GM12891 (cell line): ENCODE measurements around the gene ANO4.

ENCODE experiments used
- POLR2A ChIP-seq: IDR thresholded peaks from 2 replicates; pipeline ENCODE4 v1.6.1; 2011; ENCODE audit warnings: low read depth, low read length, control low read depth
- POLR2AphosphoS5 ChIP-seq: IDR thresholded peaks from 2 replicates; pipeline ENCODE4 v1.6.1; 2011; ENCODE audit warnings: low read depth, low read length, control low read depth
- POU2F2 ChIP-seq: IDR thresholded peaks from 2 replicates; pipeline ENCODE4 v1.6.1; 2011; ENCODE audit warnings: low read depth, mild to moderate bottlenecking, control low read depth, low read length, moderate library complexity
- TAF1 ChIP-seq: IDR thresholded peaks from 2 replicates; pipeline ENCODE4 v1.6.1; 2011; ENCODE audit warnings: low read depth, low read length, control low read depth

DNA sequence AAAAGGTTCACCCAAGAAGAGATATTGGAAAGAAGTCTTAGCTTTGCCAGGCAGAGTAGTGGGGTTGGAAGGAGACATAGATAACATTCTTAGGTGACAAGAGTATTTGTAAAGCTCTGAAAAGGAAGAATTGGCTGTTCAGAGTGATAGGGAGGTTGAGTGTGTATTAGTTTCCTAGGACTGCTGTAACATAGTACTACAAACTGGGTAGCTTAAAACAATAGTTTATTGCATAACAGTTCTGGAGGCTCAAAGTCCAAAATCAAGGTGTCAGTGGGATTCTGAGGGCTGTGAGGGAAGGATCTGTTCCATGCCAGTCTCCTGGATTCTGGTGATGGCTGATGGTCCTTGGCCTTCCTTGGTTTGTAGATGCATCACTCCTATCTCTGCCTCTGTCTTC lies 258.6 kb downstream of the ANO4 start:
- no peak for TF ChIP-seq POLR2A
- TF ChIP-seq TAF1, result no peak
- no peak for TF ChIP-seq POLR2AphosphoS5
- no peak for TF ChIP-seq POU2F2
